RWPE2 (cell line): ENCODE data around the gene PTPRD.

Experiments used
- ATAC-seq: fragments of 200-7000 bp; cut with Tn5 transposase; 3 replicates; pipeline ENCODE4 v1.9.1; 2021; ENCODE audit warnings: low read depth
- DNase-seq: peaks from one replicate; pipeline ENCODE4 v3.0.0-alpha.2; 2020; ENCODE audit warnings: low spot score
- H3K27ac ChIP-seq: fragments of 450-650 bp; 2 replicates; pipeline ENCODE4 v1.5.1; 2017; ENCODE audit warnings: mild to moderate bottlenecking; ENCODE audit not compliant: poor library complexity, severe bottlenecking
- H3K27me3 ChIP-seq: fragments of 250-450 bp; sonication (Bioruptor Pico); 2 replicates; pipeline ENCODE4 v1.5.1; 2021; ENCODE audit warnings: mild to moderate bottlenecking, moderate library complexity; ENCODE audit not compliant: insufficient read depth, poor library complexity, severe bottlenecking
- H3K36me3 ChIP-seq: fragments of 250-450 bp; sonication (Bioruptor Pico); 2 replicates; pipeline ENCODE4 v1.5.1; 2020; ENCODE audit warnings: low read depth, mild to moderate bottlenecking, moderate library complexity
- H3K4me1 ChIP-seq: fragments of 250-450 bp; sonication (Bioruptor Pico); 2 replicates; pipeline ENCODE4 v1.5.1; 2021; ENCODE audit warnings: mild to moderate bottlenecking, moderate library complexity; ENCODE audit not compliant: insufficient read depth, poor library complexity, severe bottlenecking
- H3K4me3 ChIP-seq: fragments of 250-450 bp; sonication (Bioruptor Pico); 2 replicates; pipeline ENCODE4 v1.5.1; 2021; ENCODE audit warnings: mild to moderate bottlenecking, moderate library complexity; ENCODE audit not compliant: severe bottlenecking
- H3K9me3 ChIP-seq: fragments of 250-450 bp; sonication (Bioruptor Pico); 2 replicates; pipeline ENCODE4 v1.5.1; 2021; ENCODE audit warnings: mild to moderate bottlenecking, moderate library complexity; ENCODE audit not compliant: severe bottlenecking
- CTCF ChIP-seq: fragments of 450-650 bp; IDR thresholded peaks from one replicate; pipeline ENCODE4 v1.5.1; 2017; ENCODE audit warnings: mild to moderate bottlenecking, moderate library complexity; ENCODE audit not compliant: poor library complexity, severe bottlenecking

The PTPRD gene

GRCh38 chr9:8643464-8643863, 1969.3 kb downstream of the PTPRD start:
- DNase-seq, result no peak
- no peak overlapping the region for H3K27ac ChIP-seq
- H3K4me3 ChIP-seq, result no peak overlapping the region
- H3K9me3 ChIP-seq, result no peaks in the 10 kb centered on the region
- no peak for ATAC-seq
- no peaks in the 10 kb centered on the region for H3K27me3 ChIP-seq
- no peaks in the 10 kb centered on the region for H3K4me1 ChIP-seq
- no peaks in the 10 kb centered on the region for H3K36me3 ChIP-seq
- TF ChIP-seq CTCF, result no peak

- no peak for ATAC-seq
- no peak for DNase-seq
- no peaks in the 10 kb centered on the region for H3K27me3 ChIP-seq
Observed at GRCh38 chr9:8640761-8641160, 1972.0 kb downstream of the PTPRD start.

GRCh38 chr9:8637626-8638025, 1975.2 kb downstream of the PTPRD start:
- H3K9me3 ChIP-seq, result no peaks in the 10 kb centered on the region
- ATAC-seq (no peak), DNase-seq (no peak)
- H3K4me1 ChIP-seq, result no peaks in the 10 kb centered on the region
- H3K36me3 ChIP-seq, result no peaks in the 10 kb centered on the region
- H3K4me3 ChIP-seq, result no peak overlapping the region
- no peaks in the 10 kb centered on the region for H3K27me3 ChIP-seq
- H3K27ac ChIP-seq, result no peak overlapping the region
- no peak for TF ChIP-seq CTCF

More at GRCh38 chr9:8640761-8641160, 1972.0 kb downstream of the PTPRD start:
- Histone ChIP-seq H3K4me3 (no peak overlapping the region), H3K9me3 (no peaks in the 10 kb centered on the region), H3K27ac (no peak overlapping the region), H3K4me1 (no peaks in the 10 kb centered on the region), H3K36me3 (no peaks in the 10 kb centered on the region)
- no peak for TF ChIP-seq CTCF

GRCh38 chr9:8633784-8634183, 1979.0 kb downstream of the PTPRD start:
- H3K4me3 ChIP-seq, result no peak overlapping the region
- H3K27ac ChIP-seq, result no peak overlapping the region
- H3K27me3 ChIP-seq, result peaks cover 4% of the 10 kb centered on the region
- H3K9me3 ChIP-seq, result no peaks in the 10 kb centered on the region
- no peak for ATAC-seq
- no peak for DNase-seq
- H3K4me1 ChIP-seq, result peaks cover 1% of the 10 kb centered on the region
- H3K36me3 ChIP-seq, result no peaks in the 10 kb centered on the region
- TF ChIP-seq CTCF, result no peak

- DNase-seq (no peak), ATAC-seq (no peak)
- peaks cover 4% of the 10 kb centered on the region for H3K4me1 ChIP-seq
- no peaks in the 10 kb centered on the region for H3K9me3 ChIP-seq
- no peaks in the 10 kb centered on the region for H3K36me3 ChIP-seq
- no peak for TF ChIP-seq CTCF
- H3K27me3 ChIP-seq, result peaks cover 4% of the 10 kb centered on the region
- H3K27ac ChIP-seq, result no peak overlapping the region
- no peak overlapping the region for H3K4me3 ChIP-seq
Observed at GRCh38 chr9:8632493-8632892, 1980.3 kb downstream of the PTPRD start.
